Right hindlimb (tissue), 1 donor: ENCODE measurements around the gene PAEP.
"Not testable (repeated sequence)": the region's sequence is repeated elsewhere in the genome, so short reads cannot be mapped to it uniquely, and the experiment has no call there.

ENCODE experiments used
- DNase-seq: peaks from one replicate; pipeline ENCODE4 v3.0.0-alpha.2; 2018

Gene PAEP

DNA sequence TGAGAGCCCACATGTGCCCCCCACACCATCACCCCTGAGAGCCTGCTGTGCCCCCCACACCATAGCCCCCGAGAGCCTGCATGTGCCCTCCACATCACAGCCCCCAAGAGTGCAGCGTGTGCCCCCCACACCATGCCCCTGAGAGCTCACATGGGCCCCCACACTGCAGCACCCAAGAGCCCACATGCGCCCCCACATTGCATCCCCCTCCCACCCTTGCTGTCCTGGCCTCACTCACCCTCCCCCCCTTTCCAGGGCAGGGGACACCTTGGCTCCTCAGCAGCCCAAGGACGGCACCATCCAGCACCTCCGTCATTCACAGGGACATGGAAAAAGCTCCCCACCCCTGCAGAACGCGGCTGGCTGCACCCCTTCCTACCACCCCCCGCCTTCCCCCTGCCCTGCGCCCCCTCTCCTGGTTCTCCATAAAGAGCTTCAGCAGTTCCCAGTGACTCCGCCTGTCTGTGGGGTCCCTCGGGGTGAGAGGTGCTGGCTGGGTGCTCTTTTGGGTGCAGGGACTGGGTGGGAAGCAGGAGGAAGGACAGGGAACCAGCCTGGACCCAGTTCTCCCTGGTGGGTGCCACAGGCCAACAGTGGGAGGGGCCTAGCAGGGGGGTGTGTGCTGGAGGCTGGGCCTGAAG, 35.3 kb upstream of the PAEP start:
- no peak for DNase-seq

DNA sequence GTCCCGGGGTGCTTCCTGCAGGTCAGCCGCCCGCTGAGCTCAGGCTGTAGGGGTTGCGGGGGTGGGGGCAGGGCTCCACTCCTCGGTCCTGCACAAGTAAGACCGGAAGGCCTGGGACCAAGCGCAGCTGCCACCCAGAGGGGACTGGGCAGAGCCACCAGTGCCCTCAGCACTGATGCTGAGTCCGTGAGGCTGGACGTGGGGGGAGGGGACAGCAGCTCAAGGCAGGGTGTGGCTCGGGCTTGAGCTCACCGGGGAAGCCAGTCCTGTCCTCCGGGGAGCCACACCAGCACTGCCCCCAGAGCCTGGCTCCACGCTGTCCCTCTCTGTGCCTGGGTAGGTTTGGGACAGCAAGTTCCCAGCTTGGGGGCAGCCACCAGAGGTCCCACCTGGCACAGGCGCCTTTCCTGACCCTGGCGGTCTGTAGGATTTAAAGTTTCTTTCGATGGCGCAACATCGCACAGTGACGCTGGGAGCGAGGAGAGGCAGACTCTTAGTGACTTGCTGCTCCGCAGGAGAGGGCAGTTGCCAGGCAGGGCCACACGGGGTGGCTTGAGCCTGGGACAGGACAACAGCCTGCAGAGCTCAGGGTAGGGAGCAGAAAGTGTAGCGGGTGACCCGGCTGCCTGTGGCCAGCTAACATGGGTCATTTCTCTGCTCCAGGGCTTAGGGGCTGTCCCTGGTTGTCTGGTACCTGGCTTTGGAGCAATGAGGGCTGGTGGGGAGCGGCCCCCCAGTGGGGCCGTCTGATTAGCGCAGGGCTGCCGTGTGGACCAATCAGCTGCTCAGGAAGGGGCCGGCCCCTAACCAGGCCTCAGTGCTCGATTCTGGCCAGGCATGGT, 34.6 kb upstream of the PAEP start:
- no peak for DNase-seq

DNA sequence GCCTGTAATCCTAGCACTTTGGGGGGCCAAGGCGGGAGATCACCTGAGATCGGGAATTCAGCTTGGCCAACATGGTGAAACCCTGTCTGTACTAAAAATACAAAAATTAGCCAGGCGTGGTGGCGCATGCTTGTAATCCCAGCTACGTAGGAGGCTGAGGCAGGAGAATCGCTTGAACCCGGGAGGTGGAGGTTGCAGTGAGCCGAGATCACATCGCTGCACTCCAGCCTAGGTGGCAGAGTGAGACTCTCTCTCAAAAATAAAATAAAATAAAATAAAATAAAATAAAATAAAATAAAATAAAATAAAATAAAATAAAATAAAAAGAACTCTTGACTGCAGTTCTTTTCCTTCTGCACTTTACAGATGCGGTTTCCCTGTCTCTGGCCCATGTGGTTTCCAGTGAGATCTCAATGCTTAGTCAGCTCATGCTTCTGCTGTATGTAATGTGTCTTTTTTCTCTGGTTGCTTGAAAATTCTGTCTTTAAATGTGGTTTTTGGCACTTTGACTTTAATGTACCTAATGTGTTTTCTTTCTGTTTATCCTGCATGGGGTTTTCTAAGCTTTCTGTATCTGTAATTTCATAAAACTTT, 32.6 kb upstream of the PAEP start:
- DNase-seq = not testable (repeated sequence)

DNA sequence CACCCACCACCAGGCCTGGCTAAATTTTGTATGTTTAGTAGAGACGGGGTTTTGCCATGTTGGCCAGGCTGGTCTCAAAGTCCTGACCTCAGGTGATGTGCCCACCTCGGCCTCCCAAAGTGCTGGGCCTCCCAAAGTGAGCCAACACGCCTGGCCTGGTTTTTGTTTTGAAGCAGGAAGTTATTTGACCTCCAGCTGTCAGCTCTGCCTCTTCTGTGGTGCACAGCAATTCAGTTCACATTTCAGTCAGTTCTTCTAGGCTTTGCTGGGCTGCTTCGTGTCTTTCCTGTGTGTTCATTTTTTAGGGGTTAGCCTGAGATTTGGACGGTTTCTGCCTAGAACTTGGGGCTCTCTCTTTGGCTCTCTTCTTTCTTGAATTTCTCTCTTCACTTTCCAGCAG, 31.4 kb upstream of the PAEP start:
- DNase-seq = no peak

DNA sequence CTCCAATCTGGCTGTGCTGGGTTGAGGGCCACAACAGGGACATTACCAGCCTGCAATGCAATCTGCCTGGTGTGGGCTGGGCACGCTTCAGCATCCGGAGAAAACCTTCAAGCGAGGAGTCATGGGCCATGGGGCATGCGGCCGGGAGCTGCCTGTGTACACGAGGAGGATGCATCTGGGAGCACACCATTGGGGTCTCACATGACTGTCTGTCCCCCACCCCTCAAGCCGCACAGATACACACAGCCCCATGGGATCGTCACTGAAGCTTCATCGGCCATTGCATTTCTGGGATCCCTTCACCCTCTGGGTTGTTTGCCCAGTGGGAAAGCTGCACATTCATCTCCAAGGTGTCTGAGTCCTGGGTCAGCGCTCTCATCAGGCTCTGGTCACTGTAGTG, 30.5 kb upstream of the PAEP start:
- no peak for DNase-seq

DNA sequence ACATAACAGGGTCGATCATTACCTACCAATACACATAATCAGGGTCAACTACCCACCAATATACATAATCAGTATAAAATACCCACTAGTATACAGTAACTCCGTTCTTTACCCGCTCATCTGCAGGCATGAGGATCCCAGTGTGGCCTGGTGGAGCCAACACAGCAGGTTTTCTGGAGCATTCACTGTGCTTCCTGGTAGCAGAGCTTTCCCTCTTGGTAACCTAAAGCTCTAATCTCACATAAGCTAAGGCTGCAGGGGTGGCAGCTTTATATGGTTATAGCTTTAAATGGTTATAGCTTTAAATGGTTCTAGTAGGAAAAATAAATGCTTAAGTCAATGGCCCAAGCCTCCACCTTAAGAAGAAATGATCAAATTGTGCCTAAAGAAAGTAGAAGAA, 28.4 kb upstream of the PAEP start:
- DNase-seq = no peak

DNA sequence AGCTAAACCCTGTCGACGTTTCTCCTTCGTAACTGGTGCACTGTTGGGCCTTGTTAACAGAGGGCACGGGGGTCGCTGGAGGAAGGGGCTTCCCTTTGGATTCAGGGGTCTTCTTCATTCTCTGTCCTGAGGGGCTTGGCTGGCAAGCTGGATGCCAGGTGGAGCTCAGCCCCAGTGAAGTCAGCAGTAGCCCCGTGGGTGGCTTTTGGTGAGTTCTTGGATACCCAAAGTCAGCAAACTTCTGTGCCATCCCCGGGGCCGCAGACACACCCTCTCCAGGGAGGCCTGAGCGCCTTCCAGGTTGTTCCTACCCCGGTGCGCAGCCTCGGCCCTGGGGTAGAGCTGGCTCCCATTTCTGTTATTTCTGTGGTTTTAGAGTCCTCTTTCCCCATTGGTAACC, 27.9 kb upstream of the PAEP start:
- no peak for DNase-seq

DNA sequence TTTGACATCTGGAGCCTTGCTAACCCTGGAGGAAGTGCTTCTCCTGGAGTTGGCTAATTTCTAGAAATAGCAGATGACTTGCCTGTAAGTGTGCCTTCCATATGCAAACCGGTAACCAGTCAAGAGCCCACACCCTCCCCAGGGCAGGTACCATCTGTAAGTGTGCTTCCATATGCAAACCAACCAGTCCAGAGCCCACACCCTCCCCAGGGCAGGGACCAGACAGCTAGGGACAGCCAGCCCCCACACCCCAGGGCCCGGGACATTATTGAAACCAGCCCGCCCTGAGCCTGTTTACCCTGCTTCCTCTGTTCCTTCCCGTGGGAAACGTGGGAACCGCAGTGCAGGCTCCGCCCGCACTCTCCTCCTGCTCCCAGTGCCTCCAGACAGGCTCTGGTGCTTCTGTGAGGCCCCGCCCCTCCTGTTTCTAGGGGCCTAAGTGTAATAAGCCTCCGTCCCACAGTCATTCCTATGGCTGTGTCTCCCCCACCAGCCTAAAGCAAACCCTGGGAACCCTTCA, 27.3 kb upstream of the PAEP start:
- not testable (repeated sequence) for DNase-seq

DNA sequence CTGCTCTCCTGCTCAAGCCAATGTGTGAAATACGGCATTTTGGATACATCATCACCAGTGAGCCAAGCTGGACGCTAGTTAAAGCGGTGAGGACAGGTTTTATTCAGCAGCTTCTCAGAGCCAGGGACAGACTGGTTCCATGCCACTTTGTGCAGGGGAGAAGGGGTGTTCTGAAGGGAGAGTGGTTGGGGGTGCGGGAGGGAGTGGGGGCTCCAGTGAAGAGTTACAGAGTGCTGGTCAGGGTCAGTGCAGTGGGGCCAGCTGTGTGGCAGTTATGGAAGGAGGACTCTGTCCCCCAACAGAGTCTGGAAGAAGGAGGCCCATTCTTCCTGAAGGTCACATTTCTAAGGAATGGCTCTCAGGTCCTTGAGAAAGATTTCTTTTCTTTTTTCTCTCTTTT, 26.7 kb upstream of the PAEP start:
- not testable (repeated sequence) for DNase-seq

DNA sequence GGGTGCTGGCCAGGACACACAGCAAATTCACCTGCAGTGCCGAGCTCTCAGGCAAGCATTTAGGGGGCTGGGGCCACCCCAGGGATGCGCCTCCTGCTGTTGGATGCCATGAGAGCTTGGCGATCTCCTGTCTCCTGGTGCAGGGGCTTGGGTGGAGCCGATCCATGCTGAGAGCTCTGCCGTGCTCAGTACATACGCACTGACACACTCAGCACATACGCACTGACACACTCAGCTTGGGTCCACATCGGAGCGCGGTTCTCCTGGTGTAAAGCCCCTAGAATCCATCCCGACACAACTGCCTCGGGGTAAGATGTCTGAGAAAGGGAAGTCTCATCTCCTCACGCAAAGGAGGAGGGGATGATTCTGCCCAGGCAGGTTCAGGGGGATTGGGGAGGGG, 25.9 kb upstream of the PAEP start:
- DNase-seq = not testable (repeated sequence)

DNA sequence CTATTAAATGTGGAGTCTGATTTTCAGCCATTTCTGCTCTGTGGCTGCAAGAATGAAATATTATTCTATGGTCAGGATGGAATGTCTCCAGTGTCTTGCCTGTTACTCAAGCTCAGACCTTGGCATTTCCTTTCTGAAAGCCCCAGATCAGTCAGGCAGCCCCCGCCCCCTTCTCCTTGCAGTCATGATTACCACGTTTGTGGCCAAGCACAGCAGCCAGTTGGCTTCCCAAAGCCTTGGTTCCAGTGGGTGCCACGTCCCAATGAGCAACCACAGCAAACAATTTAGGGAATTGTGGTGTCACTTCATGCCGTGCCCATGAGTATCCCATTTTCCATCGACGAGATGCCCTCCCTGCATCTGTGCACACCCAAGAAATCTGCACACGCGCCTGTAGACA, 25.3 kb upstream of the PAEP start:
- DNase-seq = peak; percentile 66

DNA sequence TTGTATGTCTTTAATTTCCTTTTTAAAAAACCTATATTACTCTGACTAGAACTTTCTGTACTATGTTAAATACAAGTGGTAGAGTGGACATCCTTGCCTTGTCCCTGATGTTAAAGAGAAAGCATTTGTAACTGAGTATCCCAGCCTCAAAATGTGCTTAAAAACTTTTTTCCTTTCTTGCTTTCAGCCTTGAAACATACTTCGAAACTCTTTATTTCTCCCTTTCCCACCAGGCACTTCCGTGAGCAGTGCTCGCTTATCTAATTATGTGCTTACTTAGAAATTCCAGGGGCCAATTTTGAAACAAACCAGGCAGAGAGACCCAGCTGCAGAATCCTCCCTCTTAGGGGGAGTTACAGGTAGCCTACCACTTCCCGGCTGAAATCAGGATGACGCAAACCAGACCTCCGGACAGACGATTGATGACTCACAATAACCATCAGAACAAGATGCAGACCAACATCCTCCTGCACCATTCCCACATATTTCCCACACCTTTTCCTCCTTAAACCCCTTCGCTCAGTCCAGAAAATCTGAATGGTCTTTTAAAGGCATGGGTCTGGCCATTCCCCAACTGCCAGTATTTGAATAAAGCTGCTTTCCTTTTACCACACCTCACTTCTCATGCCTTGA, 18.2 kb upstream of the PAEP start:
- not testable (repeated sequence) for DNase-seq

DNA sequence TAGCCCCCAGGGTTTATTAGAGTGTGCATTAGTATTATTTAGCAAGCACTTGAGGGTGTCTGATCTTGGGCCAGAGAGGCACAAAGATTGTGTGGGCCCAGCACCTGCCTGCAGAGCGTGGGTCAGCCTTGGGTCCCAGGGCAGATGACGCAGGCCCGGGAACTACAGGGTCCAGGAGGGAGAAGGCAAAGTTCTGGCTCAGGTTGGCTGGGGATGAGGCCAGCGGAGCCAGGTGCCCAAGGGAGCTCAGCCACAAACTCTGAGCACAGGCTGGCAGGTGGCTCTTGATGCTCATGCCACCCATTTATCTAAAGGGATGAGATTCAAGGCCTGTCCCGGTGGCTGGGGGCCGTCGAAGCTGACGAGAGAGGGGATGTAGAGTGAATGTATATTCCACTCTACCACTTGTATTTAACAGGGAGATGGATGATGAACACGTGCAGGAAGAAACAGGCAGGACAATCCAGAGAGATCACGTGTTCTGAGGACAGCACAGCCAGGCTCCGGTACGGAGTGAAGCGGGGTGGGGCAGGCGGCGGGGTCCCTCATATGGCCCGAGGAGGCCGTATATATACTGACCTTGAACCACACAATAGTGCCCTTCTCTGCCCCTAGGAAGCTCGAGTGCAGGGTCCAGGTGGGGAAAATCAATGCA, 16.4 kb upstream of the PAEP start:
- DNase-seq = no peak

DNA sequence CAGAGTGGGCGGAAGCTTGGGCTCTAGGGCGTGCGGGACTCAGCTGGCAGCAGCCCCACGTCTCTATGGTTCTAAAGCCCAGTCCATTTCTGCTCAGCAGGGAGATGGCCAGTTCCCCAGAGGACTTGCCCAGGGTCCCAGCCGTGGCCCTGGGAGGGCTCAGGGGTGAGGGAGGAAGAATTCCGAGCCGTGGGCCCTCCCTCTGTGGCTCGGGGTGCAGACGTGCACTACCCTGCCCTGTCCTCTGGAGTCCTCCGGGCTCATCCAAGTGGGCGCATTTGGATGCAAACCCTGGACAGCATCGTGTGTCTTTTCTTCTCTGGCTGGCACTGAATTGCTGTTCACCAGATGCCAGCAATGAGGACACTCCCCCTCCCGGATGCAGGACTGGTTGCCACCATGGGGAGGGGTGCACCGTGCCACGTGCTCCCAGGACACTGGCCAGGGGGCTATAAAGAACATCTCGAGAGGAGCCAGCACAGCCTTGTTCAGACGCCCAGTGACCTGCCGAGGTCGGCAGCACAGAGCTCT, 15.8 kb upstream of the PAEP start, which contains the start of gene OBP2A:
OBP2A (plus strand) TSS at position 481 of the 531 bp plus-strand sequence. CDS start 55 bp downstream, outside the sequence.
- not testable (repeated sequence) for DNase-seq

DNA sequence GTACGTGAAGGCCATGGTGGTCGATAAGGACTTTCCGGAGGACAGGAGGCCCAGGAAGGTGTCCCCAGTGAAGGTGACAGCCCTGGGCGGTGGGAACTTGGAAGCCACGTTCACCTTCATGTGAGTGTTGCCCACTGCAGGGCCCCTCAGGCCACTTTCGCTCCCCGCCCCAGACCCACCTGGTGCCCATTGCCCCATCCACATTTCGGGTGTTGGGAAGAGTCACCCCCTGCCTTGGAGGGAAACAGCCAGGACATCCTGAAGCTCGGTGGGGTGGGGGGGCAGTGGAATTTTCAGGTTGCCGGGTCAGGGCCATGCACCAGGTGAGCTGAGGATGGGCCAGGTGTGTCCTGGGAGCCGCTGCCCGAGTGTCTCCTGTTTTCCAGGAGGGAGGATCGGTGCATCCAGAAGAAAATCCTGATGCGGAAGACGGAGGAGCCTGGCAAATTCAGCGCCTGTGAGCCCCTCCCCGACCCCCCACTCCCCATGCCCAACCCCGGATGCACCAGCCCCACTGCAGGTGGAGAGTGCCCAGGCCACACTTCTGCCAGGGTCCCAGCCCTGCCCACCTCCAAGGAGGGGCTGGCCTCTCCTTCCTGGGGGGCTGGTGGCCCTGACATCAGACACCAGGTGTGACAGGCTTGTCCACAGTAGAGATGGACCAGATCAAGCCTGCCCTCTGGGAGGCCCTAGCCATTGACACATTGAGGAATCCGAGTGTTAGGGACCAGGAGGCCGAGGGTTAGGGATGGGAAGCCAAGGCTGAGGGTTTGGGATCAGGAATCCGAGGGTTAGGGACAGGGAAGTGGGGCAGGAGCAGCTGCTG, 14.6 kb upstream of the PAEP start:
- not testable (repeated sequence) for DNase-seq

DNA sequence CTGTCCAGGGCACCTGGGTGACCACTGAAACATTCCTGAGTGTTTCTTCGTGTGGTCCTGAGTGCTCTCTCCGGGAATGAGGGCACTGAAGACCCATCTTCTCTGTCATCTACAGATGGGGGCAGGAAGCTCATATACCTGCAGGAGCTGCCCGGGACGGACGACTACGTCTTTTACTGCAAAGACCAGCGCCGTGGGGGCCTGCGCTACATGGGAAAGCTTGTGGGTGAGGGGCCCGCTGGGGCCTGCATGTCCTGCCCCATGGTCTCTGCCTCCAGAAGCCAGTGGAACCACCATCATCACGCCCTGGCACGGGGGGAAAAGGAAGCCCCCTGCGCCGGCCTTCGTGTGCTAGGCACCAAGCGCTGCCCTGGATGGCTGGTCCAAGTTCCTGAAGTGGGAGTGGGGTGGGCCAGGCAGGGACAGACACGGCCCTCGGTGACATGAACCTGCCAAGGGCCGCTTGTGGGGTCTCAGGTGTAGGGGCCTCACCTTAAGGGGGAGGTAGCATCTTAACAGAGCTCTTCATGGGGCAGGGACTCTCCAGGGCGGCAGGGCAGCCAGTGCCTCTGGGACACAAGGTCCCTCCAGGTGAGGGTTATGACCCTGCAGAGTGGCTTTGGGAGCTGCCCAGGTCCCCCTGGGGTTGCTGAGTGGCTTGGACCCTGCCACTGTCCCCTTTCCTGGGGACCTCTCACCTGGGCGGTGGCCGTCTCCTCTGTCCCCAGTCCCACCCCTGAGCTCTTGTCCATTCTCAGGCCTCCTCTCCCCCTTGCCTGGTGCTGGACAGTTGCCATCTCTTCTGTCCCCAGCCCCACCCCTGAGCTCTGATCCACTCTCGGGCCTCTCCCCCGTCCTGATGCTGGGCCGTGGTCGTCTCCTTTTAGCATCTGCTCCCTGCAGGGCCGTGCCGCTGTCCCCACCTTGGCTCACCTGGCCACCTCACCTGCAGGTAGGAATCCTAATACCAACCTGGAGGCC, 13.5 kb upstream of the PAEP start:
- no peak for DNase-seq

DNA sequence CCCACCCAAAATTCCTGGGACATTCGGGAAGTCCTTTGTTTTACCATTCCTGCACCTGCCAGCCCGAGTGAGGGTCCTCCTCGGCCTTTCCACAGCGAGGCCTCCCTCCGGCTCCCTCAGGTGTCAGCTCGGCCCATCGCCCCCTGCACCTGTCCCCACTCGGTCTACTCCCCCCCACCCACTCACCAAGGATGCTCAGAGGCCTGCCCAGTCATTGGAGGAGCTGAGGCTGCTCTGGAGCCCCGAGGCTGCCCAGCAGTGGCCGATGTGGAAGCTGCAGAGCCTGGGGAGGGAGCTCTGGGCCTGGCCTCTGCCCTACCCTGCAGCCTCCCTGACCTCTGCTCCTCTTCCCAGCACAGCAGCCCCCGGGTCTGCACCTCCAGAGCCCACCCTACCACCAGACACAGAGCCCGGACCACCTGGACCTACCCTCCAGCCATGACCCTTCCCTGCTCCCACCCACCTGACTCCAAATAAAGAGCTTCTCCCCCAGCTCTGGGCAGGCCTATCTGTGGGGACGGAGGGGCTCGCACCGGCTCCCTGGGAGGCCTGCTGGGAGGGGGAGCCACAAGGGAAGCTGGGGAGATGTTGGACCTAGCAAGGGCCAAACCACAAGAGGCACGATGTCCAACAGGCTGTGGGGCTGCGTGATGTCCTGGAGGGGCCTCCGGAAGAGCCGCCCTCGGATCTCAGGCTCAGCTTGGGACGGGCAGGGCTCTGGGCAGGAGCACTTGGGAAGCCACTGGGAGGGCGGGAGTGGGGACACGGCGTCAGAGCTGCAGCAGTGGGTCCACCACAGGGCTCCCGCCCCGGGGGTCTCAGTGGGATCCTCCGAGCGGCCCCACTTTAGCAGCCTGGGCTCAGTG, 11.8 kb upstream of the PAEP start:
- DNase-seq = not testable (repeated sequence)

DNA sequence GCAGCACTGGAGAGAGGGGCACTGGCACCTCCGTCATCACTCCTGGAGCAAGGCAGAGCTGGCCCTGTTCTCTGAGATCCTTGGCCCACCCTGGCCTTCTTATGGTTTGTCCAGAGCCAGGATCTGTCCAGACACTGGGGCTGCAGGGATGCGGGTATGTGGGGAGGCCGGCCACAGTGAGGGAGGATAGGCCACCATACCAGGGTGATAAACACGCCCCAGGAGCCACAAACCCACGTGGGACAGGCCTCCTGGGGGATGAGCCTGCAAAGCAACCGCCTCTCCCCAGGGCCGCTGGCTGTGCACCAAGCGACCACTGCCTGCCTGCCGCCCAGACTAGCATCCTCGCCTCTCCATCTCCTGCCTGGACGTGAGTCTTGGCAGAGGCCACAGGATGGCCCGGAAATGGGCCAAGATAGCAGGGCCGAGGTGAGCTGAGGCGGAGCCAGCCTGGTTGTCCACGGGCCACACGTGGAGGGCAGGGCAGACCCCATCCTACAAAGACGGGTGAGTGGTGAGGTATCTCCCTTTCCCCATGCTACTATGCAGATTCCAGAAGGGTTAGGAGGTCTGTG, 11.1 kb upstream of the PAEP start:
- DNase-seq = no peak

DNA sequence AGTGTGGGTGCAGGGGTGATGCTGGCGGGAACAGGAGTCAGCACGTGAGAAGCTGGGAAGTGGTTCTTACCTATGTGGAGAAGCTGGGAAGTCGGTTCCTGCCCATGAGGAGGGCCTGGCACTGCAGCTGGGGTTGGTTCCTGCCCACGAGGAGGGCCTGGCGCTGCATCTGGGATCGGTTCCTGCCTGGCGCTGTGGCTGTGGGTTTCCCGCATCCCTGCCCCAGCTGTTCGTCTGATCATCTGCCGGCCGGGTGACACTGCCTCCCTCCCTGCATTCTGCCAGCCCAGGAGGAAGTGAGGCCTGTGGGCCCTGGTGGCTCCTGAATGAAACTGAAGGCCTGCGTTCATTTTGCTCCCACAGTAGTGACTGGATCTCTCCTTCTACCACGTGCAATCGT, 10.5 kb upstream of the PAEP start:
- DNase-seq = no peak
